Ishikawa (cell line): ENCODE results near the gene CNIH4.

ENCODE experiments used
- CEBPB ChIP-seq: IDR thresholded peaks from 2 replicates; pipeline ENCODE4 v1.6.1; 2012
- CREB1 ChIP-seq: IDR thresholded peaks from 2 replicates; pipeline ENCODE4 v1.6.1; 2012; ENCODE audit warnings: low read depth
- EGR1 ChIP-seq: IDR thresholded peaks from 2 replicates; pipeline ENCODE4 v1.6.1; 2012
- EP300 ChIP-seq: IDR thresholded peaks from 2 replicates; pipeline ENCODE4 v1.6.1; 2012; ENCODE audit warnings: borderline replicate concordance
- FOXM1 ChIP-seq: IDR thresholded peaks from 2 replicates; pipeline ENCODE4 v1.6.1; 2012; ENCODE audit warnings: low read depth, borderline replicate concordance
- NFIC ChIP-seq: IDR thresholded peaks from 2 replicates; pipeline ENCODE4 v1.6.1; 2012
- RAD21 ChIP-seq: IDR thresholded peaks from 2 replicates; pipeline ENCODE4 v1.6.1; 2012; ENCODE audit warnings: low read depth
- TAF1 ChIP-seq: IDR thresholded peaks from 2 replicates; pipeline ENCODE4 v1.6.1; 2012; ENCODE audit warnings: low read depth, mild to moderate bottlenecking
- TCF12 ChIP-seq: IDR thresholded peaks from 2 replicates; pipeline ENCODE4 v1.6.1; 2012; ENCODE audit warnings: low read depth
- TEAD4 ChIP-seq: IDR thresholded peaks from 2 replicates; pipeline ENCODE4 v1.6.1; 2012
- YY1 ChIP-seq: IDR thresholded peaks from 2 replicates; pipeline ENCODE4 v1.6.1; 2012; ENCODE audit warnings: low read depth
- ZBTB7A ChIP-seq: IDR thresholded peaks from 2 replicates; pipeline ENCODE4 v1.6.1; 2012; ENCODE audit warnings: low read depth
- TF ChIP-seq, protein P1 (sequence below): IDR thresholded peaks from 2 replicates; pipeline ENCODE4 v1.6.1; 2012; ENCODE audit warnings: low read depth, mild to moderate bottlenecking
- TF ChIP-seq, protein P2 (sequence below): IDR thresholded peaks from 2 replicates; pipeline ENCODE4 v1.6.1; 2012
- TF ChIP-seq, protein P3 (sequence below): IDR thresholded peaks from 2 replicates; pipeline ENCODE4 v1.6.1; 2012

The CNIH4 gene

DNA sequence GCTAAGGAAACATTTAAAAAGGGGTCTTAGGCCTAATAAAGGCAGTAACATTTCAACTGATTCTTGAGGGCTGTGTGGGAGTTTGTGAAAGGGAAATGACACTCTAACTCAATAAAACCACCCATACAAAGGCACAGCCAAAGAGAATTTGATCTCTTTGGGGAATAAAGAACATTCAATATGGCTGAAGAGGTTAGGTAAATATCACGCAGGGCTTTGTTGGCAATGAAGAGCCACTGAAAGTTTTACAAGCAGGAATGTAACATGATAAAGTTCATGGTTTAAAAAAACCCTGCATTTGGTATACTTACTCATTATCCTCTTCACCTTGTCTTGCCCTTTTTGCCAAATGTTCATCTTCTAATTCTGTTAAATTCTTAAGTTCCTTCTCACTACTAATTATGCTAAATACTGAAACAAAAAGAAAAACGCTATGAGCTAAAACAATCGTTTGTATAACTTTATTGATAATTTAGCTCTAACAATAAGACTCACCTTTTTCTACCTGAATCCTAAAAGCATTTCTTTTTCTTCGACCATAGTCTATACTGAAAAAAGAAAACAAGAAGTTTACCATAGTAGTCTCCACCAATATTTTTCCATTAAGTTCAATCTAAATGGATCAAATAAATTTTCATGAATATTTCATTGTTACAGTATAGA lies 39.2 kb upstream of the CNIH4 start:
- TF ChIP-seq EP300 (no peak), EGR1 (no peak), NFIC (no peak), FOXM1 (no peak), CEBPB (no peak), TAF1 (no peak), TCF12 (no peak), RAD21 (no peak), TEAD4 (no peak), CREB1 (no peak), YY1 (no peak), ZBTB7A (no peak)
- TF ChIP-seq, protein P1, sequence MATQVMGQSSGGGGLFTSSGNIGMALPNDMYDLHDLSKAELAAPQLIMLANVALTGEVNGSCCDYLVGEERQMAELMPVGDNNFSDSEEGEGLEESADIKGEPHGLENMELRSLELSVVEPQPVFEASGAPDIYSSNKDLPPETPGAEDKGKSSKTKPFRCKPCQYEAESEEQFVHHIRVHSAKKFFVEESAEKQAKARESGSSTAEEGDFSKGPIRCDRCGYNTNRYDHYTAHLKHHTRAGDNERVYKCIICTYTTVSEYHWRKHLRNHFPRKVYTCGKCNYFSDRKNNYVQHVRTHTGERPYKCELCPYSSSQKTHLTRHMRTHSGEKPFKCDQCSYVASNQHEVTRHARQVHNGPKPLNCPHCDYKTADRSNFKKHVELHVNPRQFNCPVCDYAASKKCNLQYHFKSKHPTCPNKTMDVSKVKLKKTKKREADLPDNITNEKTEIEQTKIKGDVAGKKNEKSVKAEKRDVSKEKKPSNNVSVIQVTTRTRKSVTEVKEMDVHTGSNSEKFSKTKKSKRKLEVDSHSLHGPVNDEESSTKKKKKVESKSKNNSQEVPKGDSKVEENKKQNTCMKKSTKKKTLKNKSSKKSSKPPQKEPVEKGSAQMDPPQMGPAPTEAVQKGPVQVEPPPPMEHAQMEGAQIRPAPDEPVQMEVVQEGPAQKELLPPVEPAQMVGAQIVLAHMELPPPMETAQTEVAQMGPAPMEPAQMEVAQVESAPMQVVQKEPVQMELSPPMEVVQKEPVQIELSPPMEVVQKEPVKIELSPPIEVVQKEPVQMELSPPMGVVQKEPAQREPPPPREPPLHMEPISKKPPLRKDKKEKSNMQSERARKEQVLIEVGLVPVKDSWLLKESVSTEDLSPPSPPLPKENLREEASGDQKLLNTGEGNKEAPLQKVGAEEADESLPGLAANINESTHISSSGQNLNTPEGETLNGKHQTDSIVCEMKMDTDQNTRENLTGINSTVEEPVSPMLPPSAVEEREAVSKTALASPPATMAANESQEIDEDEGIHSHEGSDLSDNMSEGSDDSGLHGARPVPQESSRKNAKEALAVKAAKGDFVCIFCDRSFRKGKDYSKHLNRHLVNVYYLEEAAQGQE = no peak
- TF ChIP-seq, protein P2, sequence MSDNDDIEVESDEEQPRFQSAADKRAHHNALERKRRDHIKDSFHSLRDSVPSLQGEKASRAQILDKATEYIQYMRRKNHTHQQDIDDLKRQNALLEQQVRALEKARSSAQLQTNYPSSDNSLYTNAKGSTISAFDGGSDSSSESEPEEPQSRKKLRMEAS = no peak
- TF ChIP-seq, protein P3, sequence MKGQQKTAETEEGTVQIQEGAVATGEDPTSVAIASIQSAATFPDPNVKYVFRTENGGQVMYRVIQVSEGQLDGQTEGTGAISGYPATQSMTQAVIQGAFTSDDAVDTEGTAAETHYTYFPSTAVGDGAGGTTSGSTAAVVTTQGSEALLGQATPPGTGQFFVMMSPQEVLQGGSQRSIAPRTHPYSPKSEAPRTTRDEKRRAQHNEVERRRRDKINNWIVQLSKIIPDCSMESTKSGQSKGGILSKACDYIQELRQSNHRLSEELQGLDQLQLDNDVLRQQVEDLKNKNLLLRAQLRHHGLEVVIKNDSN = no peak

DNA sequence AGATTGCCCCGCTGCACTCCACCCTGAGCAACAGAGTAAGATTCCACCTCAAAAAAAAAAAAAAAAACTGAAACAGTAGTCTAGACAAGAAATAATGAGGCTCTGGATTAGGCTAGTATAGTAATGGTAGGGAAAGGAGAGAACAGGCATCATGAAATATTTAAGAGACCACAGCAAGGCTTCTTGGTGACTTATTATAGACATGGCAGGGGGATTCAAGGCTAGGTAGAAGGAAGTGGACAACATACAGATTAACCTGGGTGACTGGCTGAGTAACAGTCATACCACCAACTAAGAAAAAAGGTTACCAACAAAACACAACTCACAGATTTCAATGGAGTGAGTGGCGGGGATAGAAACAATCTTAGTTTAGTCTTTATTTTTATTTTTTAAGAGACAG lies 35.0 kb upstream of the CNIH4 start:
- TF ChIP-seq EP300 = no peak
- TF ChIP-seq CEBPB = no peak
- TF ChIP-seq, protein P1 = no peak
- TF ChIP-seq ZBTB7A = no peak
- no peak for TF ChIP-seq EGR1
- TF ChIP-seq FOXM1 = no peak
- no peak for TF ChIP-seq YY1
- TF ChIP-seq, protein P3 = no peak
- TF ChIP-seq TCF12 = no peak
- TF ChIP-seq, protein P2 = no peak
- no peak for TF ChIP-seq TAF1
- TF ChIP-seq TEAD4 = no peak
- TF ChIP-seq CREB1 = no peak
- no peak for TF ChIP-seq RAD21

DNA sequence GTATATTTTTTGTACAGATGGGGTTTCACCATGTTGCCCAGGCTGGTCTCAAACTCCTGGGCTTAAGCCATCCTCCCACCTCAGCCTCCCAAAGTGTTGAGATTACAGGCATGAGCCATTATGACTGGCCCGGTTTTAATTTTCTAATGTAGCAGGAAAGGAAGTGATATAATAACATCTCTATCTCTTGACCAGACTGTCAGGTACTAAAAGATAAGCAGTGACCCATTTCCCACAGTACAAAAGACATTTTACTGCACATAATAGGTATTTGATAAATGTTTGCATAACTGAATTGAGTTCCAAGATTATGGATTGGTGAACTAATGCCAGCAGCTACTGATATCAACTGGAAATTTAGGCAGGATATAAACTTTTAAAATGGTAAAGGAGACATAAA lies 30.7 kb upstream of the CNIH4 start:
- TF ChIP-seq CEBPB = no peak
- TF ChIP-seq RAD21 = no peak
- TF ChIP-seq NFIC = no peak
- TF ChIP-seq TAF1 = no peak

DNA sequence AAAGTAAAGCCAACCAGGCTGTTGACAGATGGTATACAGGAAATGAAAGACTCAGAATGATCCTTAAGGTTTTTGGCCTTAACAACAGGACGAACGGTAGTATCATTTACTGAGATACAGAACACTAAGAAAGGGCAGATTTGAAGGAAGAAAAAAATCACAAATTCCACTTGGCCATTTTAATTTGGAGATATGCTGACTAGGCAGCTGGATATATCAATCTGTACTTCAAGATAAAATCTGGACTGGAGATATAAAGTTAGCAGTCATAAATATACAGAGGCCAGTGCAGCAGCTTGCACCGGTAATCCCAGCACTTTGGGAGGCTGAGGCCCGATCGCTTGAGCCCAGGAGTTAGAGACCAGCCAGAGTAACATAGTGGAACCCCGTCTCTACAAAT lies 28.0 kb upstream of the CNIH4 start:
- TF ChIP-seq CEBPB (no peak), TCF12 (no peak), FOXM1 (no peak), ZBTB7A (no peak), NFIC (no peak), CREB1 (no peak), YY1 (no peak), EP300 (no peak), TAF1 (no peak), RAD21 (no peak), EGR1 (no peak), TEAD4 (no peak)
- TF ChIP-seq, protein P3 = no peak
- TF ChIP-seq, protein P1 = no peak
- TF ChIP-seq, protein P2 = no peak
